Astrocyte (in vitro differentiated cells and primary cell): ENCODE results near the gene ALDOA.

ENCODE experiments used
- EZH2 ChIP-seq: IDR thresholded peaks from 2 replicates; pipeline ENCODE4 v1.6.1; 2012; ENCODE audit warnings: mild to moderate bottlenecking, low read length, inconsistent platforms; ENCODE audit not compliant: insufficient read depth
- TF ChIP-seq, protein P1 (sequence below): IDR thresholded peaks from 2 replicates; pipeline ENCODE4 v1.5.1; 2011; ENCODE audit warnings: low read depth, mild to moderate bottlenecking, inconsistent platforms, low read length, moderate library complexity; ENCODE audit not compliant: insufficient read depth

- no peak for TF ChIP-seq EZH2
- TF ChIP-seq, protein P1, sequence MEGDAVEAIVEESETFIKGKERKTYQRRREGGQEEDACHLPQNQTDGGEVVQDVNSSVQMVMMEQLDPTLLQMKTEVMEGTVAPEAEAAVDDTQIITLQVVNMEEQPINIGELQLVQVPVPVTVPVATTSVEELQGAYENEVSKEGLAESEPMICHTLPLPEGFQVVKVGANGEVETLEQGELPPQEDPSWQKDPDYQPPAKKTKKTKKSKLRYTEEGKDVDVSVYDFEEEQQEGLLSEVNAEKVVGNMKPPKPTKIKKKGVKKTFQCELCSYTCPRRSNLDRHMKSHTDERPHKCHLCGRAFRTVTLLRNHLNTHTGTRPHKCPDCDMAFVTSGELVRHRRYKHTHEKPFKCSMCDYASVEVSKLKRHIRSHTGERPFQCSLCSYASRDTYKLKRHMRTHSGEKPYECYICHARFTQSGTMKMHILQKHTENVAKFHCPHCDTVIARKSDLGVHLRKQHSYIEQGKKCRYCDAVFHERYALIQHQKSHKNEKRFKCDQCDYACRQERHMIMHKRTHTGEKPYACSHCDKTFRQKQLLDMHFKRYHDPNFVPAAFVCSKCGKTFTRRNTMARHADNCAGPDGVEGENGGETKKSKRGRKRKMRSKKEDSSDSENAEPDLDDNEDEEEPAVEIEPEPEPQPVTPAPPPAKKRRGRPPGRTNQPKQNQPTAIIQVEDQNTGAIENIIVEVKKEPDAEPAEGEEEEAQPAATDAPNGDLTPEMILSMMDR, result no peak
Measured at GRCh38 chr16:30113711-30114333, 48.3 kb downstream of the ALDOA start.
